K562 (cell line): ENCODE measurements around the gene DNAJC11. TPM values are rescaled to one million over a fixed set of nuclear protein-coding genes. Genes with fewer than 3 reads are reported as not detected.
A peak's percentile ranks its signal among the peaks of the same experiment; 100 is the strongest.

ENCODE experiments used
- ATF1 ChIP-seq, 2 experiments: fragments of 450-650 bp in 1 of 2; IDR thresholded peaks; 2 replicates each; pipeline ENCODE4 v1.6.1; 2016; ENCODE audit warnings: missing compliant biosample characterization in 1 of 2, missing genetic modification characterization in 1 of 2
- HDAC8 ChIP-seq: fragments of 450-650 bp; IDR thresholded peaks from 2 replicates; pipeline ENCODE4 v1.6.1; 2016; ENCODE audit warnings: mild to moderate bottlenecking, missing genetic modification characterization, moderate library complexity, missing compliant biosample characterization
- NR2C2 ChIP-seq, 2 experiments: fragments of 200-800 bp in 1 of 2; sonication (Bioruptor generic) in 1 of 2; sonication (generic) in 1 of 2; formaldehyde crosslinking in 1 of 2; IDR thresholded peaks; 2 replicates each; pipeline versions ENCODE4 v1.6.1 to v1.8.0; 2016 to 2022; ENCODE audit warnings: mild to moderate bottlenecking in 1 of 2, missing compliant biosample characterization in 1 of 2, missing genetic modification characterization in 1 of 2, missing genetic modification reagents in 1 of 2
- RNF219 ChIP-seq: fragments of 250-450 bp; sonication (Bioruptor Pico); IDR thresholded peaks from 2 replicates; pipeline ENCODE4 v1.5.0; 2022; ENCODE audit warnings: mild to moderate bottlenecking
- TOE1 ChIP-seq, 2 experiments: fragments of 450-650 bp in 1 of 2; sonication (generic) in 1 of 2; formaldehyde crosslinking in 1 of 2; IDR thresholded peaks; 2 replicates each; pipeline versions ENCODE4 v1.7.1 to v1.8.0; 2016 to 2022; ENCODE audit warnings: borderline replicate concordance in 2 of 2, mild to moderate bottlenecking in 2 of 2, antibody characterized with exemption in 1 of 2, inconsistent platforms in 1 of 2, low read depth in 1 of 2, missing genetic modification reagents in 1 of 2, moderate library complexity in 1 of 2
- ZBTB40 ChIP-seq, 2 experiments: fragments of 450-650 bp in 1 of 2; sonication (generic) in 1 of 2; formaldehyde crosslinking in 1 of 2; IDR thresholded peaks; 2 replicates each; pipeline versions ENCODE4 v1.7.1 to v1.9.0; 2016 to 2022; ENCODE audit warnings: inconsistent platforms in 1 of 2, mild to moderate bottlenecking in 1 of 2, missing genetic modification reagents in 1 of 2
- polyA plus RNA-seq, 8 experiments: library from polyadenylated mRNA; depleted of rRNA in 4 of 8; stranded (reverse) in 5 of 8; unstranded in 3 of 8; fragments of >200 nt; fragmentation: Nextera tagmentation in 2 of 8; fragmentation: Illumina TruSeq in 1 of 8; extraction: Ambion mirVana in 2 of 8; extraction: Trizol in 1 of 8; gene quantifications; 2 replicates each; pipeline versions ENCODE4 v1.2.1 to v1.2.3, GENCODE V29; 2011 to 2014; ENCODE audit warnings: inconsistent platforms in 1 of 8, missing spikeins in 1 of 8
- total RNA-seq, 7 experiments: library from RNA; depleted of rRNA in 6 of 7; stranded (reverse); fragments of >200 nt in 6 of 7; fragmentation: Illumina TruSeq in 2 of 7; extraction: Trizol in 2 of 7; gene quantifications; 2 replicates each; pipeline versions ENCODE4 v1.2.1 to v1.2.3, GENCODE V29; 2011 to 2021; ENCODE audit warnings: low replicate concordance in 1 of 7
- TF ChIP-seq, protein P1 (sequence below), 3 experiments: fragments of 200-800 bp in 1 of 3; fragments of 250-450 bp in 1 of 3; fragments of 450-650 bp in 1 of 3; sonication (Bioruptor Pico) in 1 of 3; sonication (Bioruptor generic) in 1 of 3; formaldehyde crosslinking in 1 of 3; IDR thresholded peaks; 2 replicates each; pipeline versions ENCODE4 v1.6.1 to v1.8.0; 2016 to 2022; ENCODE audit warnings: mild to moderate bottlenecking in 2 of 3, missing genetic modification characterization in 2 of 3, missing compliant biosample characterization in 1 of 3, moderate library complexity in 1 of 3

DNAJC11 gene
- total and polyA plus RNA-seq, 9 of the 15 experiments (the other 6 are each of a cell fraction or from before 2014, with no cell fraction given): 14.1 to 123 (median 76.6) TPM

DNA sequence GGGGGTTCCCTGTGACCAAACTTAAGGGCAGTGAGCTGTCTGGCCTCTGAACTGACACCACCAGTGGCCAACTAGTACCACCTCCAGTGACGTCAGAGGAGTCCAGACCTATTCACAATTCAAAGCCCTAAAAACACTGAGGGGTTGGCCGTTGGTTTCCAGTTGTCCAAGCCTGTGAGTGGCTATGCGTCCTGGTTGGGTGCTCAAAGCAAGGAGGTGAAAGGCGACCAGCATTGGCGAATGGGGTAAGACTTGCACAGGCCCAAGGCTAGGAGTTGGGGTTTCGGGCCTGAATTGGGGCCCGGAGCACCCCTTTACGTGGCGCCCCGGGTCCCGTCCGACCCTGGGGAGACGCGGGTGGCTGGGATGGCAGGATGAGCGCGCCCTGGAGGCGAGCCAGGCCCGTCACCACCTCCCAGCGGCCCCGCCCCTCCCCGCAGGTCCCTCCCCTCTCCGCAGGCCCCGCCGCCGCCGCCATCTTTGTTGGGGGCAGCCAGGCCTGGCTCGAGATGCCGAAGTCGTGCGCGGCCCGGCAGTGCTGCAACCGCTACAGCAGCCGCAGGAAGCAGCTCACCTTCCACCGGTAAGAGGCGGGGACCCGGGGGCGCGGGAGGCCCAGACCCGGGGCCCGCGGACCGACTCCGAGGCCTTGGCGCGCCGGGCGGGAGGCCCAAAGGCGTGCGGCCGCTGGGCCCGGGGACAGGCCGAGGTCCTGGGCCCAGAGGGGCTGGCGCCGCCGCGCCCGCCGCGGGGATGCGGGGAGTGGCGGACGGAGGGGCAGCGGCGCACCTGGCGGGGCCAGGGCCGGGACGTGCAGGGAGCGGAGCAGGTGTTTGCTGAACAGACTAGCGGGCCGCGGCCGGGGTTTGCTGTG, 76.7 kb downstream of the DNAJC11 start, which contains the start of gene THAP3 (continued):
- TF ChIP-seq ZBTB40 (IDR thresholded peaks at IDR 0.05): 0 out of 2 replicates have a peak, but pooled peaks have one; percentile 27
- TF ChIP-seq ZBTB40 (CRISPR knock-in tag; IDR thresholded peaks at IDR 0.05): no peak
- peak; percentile 70; the same call in 1 of the 2 replicates for TF ChIP-seq TOE1 (IDR thresholded peaks at IDR 0.05; ENCODE audit: borderline replicate concordance)
- TF ChIP-seq TOE1 (CRISPR knock-in tag; IDR thresholded peaks at IDR 0.05; ENCODE audit: borderline replicate concordance, low read depth): peak; percentile 25; the same call in 1 of the 2 replicates
- TF ChIP-seq NR2C2 (CRISPR knock-in tag; IDR thresholded peaks at IDR 0.05): no peak
- peak; percentile 77 for TF ChIP-seq NR2C2 (tag; IDR thresholded peaks at IDR 0.05)
- peak; percentile 47; the same call in 1 of the 2 replicates for TF ChIP-seq ATF1 (CRISPR knock-in tag; IDR thresholded peaks at IDR 0.05)
- TF ChIP-seq ATF1 (tag; IDR thresholded peaks at IDR 0.05): peak; percentile 94
- no peak for TF ChIP-seq RNF219 (CRISPR knock-in tag)
- TF ChIP-seq HDAC8 (tag): no peak
- TF ChIP-seq, protein P1, sequence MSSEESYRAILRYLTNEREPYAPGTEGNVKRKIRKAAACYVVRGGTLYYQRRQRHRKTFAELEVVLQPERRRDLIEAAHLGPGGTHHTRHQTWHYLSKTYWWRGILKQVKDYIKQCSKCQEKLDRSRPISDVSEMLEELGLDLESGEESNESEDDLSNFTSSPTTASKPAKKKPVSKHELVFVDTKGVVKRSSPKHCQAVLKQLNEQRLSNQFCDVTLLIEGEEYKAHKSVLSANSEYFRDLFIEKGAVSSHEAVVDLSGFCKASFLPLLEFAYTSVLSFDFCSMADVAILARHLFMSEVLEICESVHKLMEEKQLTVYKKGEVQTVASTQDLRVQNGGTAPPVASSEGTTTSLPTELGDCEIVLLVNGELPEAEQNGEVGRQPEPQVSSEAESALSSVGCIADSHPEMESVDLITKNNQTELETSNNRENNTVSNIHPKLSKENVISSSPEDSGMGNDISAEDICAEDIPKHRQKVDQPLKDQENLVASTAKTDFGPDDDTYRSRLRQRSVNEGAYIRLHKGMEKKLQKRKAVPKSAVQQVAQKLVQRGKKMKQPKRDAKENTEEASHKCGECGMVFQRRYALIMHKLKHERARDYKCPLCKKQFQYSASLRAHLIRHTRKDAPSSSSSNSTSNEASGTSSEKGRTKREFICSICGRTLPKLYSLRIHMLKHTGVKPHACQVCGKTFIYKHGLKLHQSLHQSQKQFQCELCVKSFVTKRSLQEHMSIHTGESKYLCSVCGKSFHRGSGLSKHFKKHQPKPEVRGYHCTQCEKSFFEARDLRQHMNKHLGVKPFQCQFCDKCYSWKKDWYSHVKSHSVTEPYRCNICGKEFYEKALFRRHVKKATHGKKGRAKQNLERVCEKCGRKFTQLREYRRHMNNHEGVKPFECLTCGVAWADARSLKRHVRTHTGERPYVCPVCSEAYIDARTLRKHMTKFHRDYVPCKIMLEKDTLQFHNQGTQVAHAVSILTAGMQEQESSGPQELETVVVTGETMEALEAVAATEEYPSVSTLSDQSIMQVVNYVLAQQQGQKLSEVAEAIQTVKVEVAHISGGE (CRISPR knock-in tag; IDR thresholded peaks at IDR 0.05): peak in 1 of 3 experiments; percentile 64; a peak in 2 of 6 replicates
